Testis (tissue), 3 donors: ENCODE results near the gene LEPROT. TPM values are rescaled to one million over a fixed set of nuclear protein-coding genes. Genes with fewer than 3 reads are reported as not detected.
A peak's percentile ranks its signal among the peaks of the same experiment; 100 is the strongest.

Experiments
- DNase-seq: peaks from one replicate; pipeline ENCODE4 v3.0.0-alpha.2; 2019
- H3K27ac ChIP-seq, 2 donors: fragments of 200-600 bp; sonication (generic); one replicate each; pipeline ENCODE4 v1.5.1; 2019
- H3K27me3 ChIP-seq: fragments of 200-600 bp; sonication (generic); one replicate; pipeline ENCODE4 v1.5.1; 2019
- H3K36me3 ChIP-seq: fragments of 200-600 bp; sonication (generic); one replicate; pipeline ENCODE4 v1.5.1; 2017; ENCODE audit warnings: low read depth; ENCODE audit errors: missing control alignments
- H3K4me1 ChIP-seq: fragments of 200-600 bp; sonication (generic); one replicate; pipeline ENCODE4 v1.5.1; 2019
- H3K4me3 ChIP-seq, 2 donors: fragments of 200-600 bp; sonication (generic); one replicate each; pipeline ENCODE4 v1.5.1; 2017 to 2019
- H3K9me3 ChIP-seq: fragments of 200-600 bp; sonication (generic); one replicate; pipeline ENCODE4 v1.5.1; 2017
- CTCF ChIP-seq, 3 experiments: fragments of 450-650 bp in 2 of 3; fragments of 200-600 bp in 1 of 3; sonication (generic) in 1 of 3; IDR thresholded peaks; one replicate each; pipeline ENCODE4 v1.5.1; 2016 to 2019; ENCODE audit warnings: antibody characterized with exemption in 3 of 3, mild to moderate bottlenecking in 2 of 3, moderate library complexity in 1 of 3
- POLR2A ChIP-seq: fragments of 450-650 bp; IDR thresholded peaks from one replicate; pipeline ENCODE4 v1.6.1; 2017; ENCODE audit warnings: antibody characterized with exemption, mild to moderate bottlenecking, moderate library complexity
- WGBS, 2 donors: methylation state at CpG; one replicate each; pipeline ENCODE4 v1.1.5; 2018; 5-methylcytosine and 5-hydroxymethylcytosine counted together
- intact Hi-C: fragments of 100-400 bp; cut with DNase I; formaldehyde crosslinking; loops from one replicate; pipeline ENCODE4 v1.15.1; 2023; ENCODE audit warnings: low total_unique reads
- polyA plus RNA-seq: library from polyadenylated mRNA; stranded (reverse); fragments of 350-450 nt; fragmentation: Illumina TruSeq; extraction: RNeasy Lipid Tissue Mini Kit (QIAGEN cat#74804); gene quantifications from one replicate; pipeline ENCODE4 v1.2.3, GENCODE V29; 2014; ENCODE audit warnings: low read depth, low replicate concordance; ENCODE audit not compliant: insufficient read depth
- total RNA-seq, 2 donors: library from RNA; depleted of rRNA; stranded (reverse); fragments of >200 nt; gene quantifications; one replicate each; pipeline ENCODE4 v1.2.3, GENCODE V29; 2016

LEPROT gene
- total and polyA plus RNA-seq, 3 donors from 2014 or later, result 38.0 to 58.0 (median 55.0) TPM

DNA sequence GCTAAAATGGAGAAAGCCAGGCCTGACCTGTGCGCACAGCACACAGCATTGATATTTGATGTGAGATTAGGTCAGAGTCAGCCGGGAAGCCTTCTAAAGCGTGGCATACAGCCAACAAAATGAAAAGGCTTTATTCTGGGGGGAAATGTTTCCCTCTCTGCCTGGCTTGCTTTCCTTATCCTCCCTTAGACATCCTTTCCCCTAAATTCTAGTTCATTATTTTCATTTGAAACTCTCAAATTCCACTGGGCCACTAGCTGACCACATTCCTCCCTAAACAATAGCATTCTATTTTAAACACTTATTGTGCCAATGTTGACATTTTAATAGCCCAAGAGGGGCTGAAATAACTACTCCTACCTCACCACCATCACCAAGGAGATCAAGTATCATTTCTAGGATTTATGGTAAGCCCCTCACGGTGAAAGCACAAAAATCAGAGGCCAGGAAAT lies 49.4 kb downstream of the LEPROT start:
- Histone ChIP-seq H3K4me1 (peaks cover 6% of the 10 kb centered on the region), H3K27me3 (no peaks in the 10 kb centered on the region), H3K36me3 (no peaks in the 10 kb centered on the region), H3K9me3 (no peaks in the 10 kb centered on the region), H3K4me3 (no peak overlapping the region), H3K27ac (peak overlapping the region in 1 of 2 donors; percentile 31)
- TF ChIP-seq POLR2A (no peak), CTCF (IDR thresholded peaks at IDR 0.05) (no peak)
- no peak for DNase-seq
- intact Hi-C loops, result no loop called here
- 59 to 69% methylated on average over 4 of the region's 4 CpGs for WGBS, 2 donors

GRCh38 chr1:65470766-65471165 lies 50.3 kb downstream of the LEPROT start:
- no peak overlapping the region for H3K27ac ChIP-seq
- 38 to 57% methylated on average over 1 of the region's 1 CpG for WGBS, 2 donors
- TF ChIP-seq POLR2A, result no peak
- no peak for TF ChIP-seq CTCF (IDR thresholded peaks at IDR 0.05)
- no peaks in the 10 kb centered on the region for H3K36me3 ChIP-seq
- no peaks in the 10 kb centered on the region for H3K9me3 ChIP-seq
- intact Hi-C loops, result no loop called here
- H3K4me3 ChIP-seq, result no peak overlapping the region
- H3K4me1 ChIP-seq, result peaks cover 6% of the 10 kb centered on the region
- no peaks in the 10 kb centered on the region for H3K27me3 ChIP-seq
- DNase-seq, result no peak

DNA sequence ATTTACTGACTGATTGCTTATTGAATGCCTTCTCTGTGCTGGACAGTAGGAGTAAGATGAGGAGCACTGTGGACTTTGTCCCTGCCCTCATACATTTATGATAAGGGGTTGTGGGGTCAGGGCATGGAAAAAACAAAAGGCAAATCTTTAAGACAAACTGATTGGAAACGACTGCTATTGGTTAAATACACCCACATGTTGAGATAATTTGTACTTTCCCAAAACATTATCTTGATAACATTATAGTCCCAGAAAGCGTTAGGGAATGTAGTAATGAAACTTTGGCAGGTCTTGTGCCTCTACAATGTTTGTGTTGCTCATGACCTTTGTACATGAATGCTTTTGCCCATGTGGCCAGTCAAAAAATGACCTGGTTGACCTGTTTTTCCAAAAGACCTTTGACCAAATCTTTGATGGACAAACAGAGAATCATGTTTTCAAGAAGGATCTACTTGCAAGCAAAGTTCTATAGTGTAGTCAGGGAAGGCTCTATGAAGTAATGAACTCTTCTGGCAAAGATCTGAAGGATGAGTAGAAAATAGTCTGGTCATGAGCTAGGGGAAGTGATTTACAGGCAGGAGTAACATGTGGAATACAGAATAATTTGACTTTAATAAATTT lies 50.9 kb downstream of the LEPROT start:
- no peaks in the 10 kb centered on the region for H3K27me3 ChIP-seq
- H3K9me3 ChIP-seq, result no peaks in the 10 kb centered on the region
- no peak overlapping the region for H3K4me3 ChIP-seq
- intact Hi-C loops, result no loop called here
- WGBS, 2 donors, result 31 to 34% methylated on average over 2 of the region's 2 CpGs
- no peak overlapping the region for H3K27ac ChIP-seq
- no peak for TF ChIP-seq CTCF (IDR thresholded peaks at IDR 0.05)
- no peak for TF ChIP-seq POLR2A
- DNase-seq, result no peak
- no peaks in the 10 kb centered on the region for H3K36me3 ChIP-seq
- peaks cover 6% of the 10 kb centered on the region for H3K4me1 ChIP-seq

GRCh38 chr1:65471861-65472332 lies 51.4 kb downstream of the LEPROT start:
- H3K27ac ChIP-seq, result no peak overlapping the region
- TF ChIP-seq CTCF (IDR thresholded peaks at IDR 0.05), result no peak
- no peak for TF ChIP-seq POLR2A
- H3K9me3 ChIP-seq, result no peaks in the 10 kb centered on the region
- 65 to 79% methylated on average over 4 of the region's 4 CpGs for WGBS, 2 donors
- H3K4me1 ChIP-seq, result peaks cover 6% of the 10 kb centered on the region
- no peak for DNase-seq
- H3K36me3 ChIP-seq, result no peaks in the 10 kb centered on the region
- H3K4me3 ChIP-seq, result no peak overlapping the region
- intact Hi-C loops, result no loop called here
- H3K27me3 ChIP-seq, result no peaks in the 10 kb centered on the region

DNA sequence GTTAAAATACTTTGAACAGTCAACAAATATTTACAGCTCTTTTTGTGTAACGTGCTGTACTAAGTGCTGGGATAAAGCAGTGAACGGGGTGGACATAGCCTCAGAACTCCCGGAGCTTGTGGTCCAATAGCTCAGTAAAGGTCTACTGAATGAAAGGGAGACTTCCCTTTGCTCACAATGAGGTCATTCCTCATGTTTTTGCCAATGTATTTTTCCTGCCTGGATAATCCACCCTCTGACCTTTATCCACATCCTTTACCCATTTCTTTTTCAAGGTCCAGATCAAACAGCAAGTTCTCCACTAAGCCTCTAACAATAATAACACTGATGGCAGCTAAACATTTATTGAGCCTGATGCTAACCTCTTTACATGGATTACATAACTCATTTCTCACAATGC lies 55.9 kb downstream of the LEPROT start:
- no peak for DNase-seq
- H3K36me3 ChIP-seq, result no peaks in the 10 kb centered on the region
- TF ChIP-seq POLR2A, result no peak
- TF ChIP-seq CTCF (IDR thresholded peaks at IDR 0.05), result no peak
- H3K4me3 ChIP-seq, result no peak overlapping the region
- intact Hi-C loops, result no loop called here
- WGBS, 2 donors, result 55 to 76% methylated on average over 3 of the region's 3 CpGs
- H3K9me3 ChIP-seq, result no peaks in the 10 kb centered on the region
- peaks cover under 1% of the 10 kb centered on the region for H3K4me1 ChIP-seq
- H3K27me3 ChIP-seq, result no peaks in the 10 kb centered on the region
- H3K27ac ChIP-seq, result no peak overlapping the region
